ENCODE data around the gene PTPRN2.
"Not testable (repeated sequence)": the region's sequence is repeated elsewhere in the genome, so short reads cannot be mapped to it uniquely, and the experiment has no call there.

Gene PTPRN2

GRCh38 chr7:157670490-157671357 lies 916.9 kb downstream of the PTPRN2 start:
- no peak for DNase-seq (ENCODE audit: low read depth in 2 of 2)

GRCh38 chr7:157669768-157670351 lies 917.8 kb downstream of the PTPRN2 start:
- no peak for DNase-seq (ENCODE audit: low read depth in 2 of 2)

- DNase-seq (ENCODE audit: low read depth in 2 of 2): no peak
These were observed 918.5 kb downstream of the PTPRN2 start for GRCh38 chr7:157668884-157669767.

GRCh38 chr7:157668221-157668883 lies 919.3 kb downstream of the PTPRN2 start:
- DNase-seq (ENCODE audit: low read depth in 2 of 2): no peak

GRCh38 chr7:157667731-157668130 lies 919.9 kb downstream of the PTPRN2 start:
- DNase-seq (ENCODE audit: low read depth in 2 of 2): no peak

- DNase-seq (ENCODE audit: low read depth in 2 of 2): no peak
These were observed 920.4 kb downstream of the PTPRN2 start for GRCh38 chr7:157667261-157667660.

GRCh38 chr7:157666530-157667040 lies 921.0 kb downstream of the PTPRN2 start:
- DNase-seq (ENCODE audit: low read depth in 2 of 2): no peak

- DNase-seq (ENCODE audit: low read depth in 2 of 2): not testable (repeated sequence)
These were observed 922.0 kb downstream of the PTPRN2 start for GRCh38 chr7:157665634-157665988.

- DNase-seq (ENCODE audit: low read depth in 2 of 2): no peak
These were observed 922.6 kb downstream of the PTPRN2 start for GRCh38 chr7:157664871-157665633.

- DNase-seq (ENCODE audit: low read depth in 2 of 2): no peak
These were observed 923.6 kb downstream of the PTPRN2 start for GRCh38 chr7:157664034-157664433.

GRCh38 chr7:157662981-157663716 lies 924.5 kb downstream of the PTPRN2 start:
- no peak for DNase-seq (ENCODE audit: low read depth in 2 of 2)

- DNase-seq (ENCODE audit: low read depth in 2 of 2): no peak
These were observed 925.4 kb downstream of the PTPRN2 start for GRCh38 chr7:157662110-157662791.

GRCh38 chr7:157661611-157661975 lies 926.0 kb downstream of the PTPRN2 start:
- no peak for DNase-seq (ENCODE audit: low read depth in 2 of 2)

GRCh38 chr7:157660971-157661610 lies 926.5 kb downstream of the PTPRN2 start:
- no peak for DNase-seq (ENCODE audit: low read depth in 2 of 2)

GRCh38 chr7:157658851-157659412 lies 928.7 kb downstream of the PTPRN2 start:
- no peak for DNase-seq (ENCODE audit: low read depth in 2 of 2)

- DNase-seq (ENCODE audit: low read depth in 2 of 2): no peak
These were observed 929.6 kb downstream of the PTPRN2 start for GRCh38 chr7:157657741-157658740.

GRCh38 chr7:157656195-157656769 lies 931.3 kb downstream of the PTPRN2 start:
- no peak for DNase-seq (ENCODE audit: low read depth in 2 of 2)
